ENCODE data around the gene KRTDAP. TPM values are rescaled to one million over a fixed set of nuclear protein-coding genes. Genes with fewer than 3 reads are reported as not detected.

The KRTDAP gene
- total and polyA plus RNA-seq, 9 of the 15 experiments (the other 6 are each of a cell fraction or from before 2014, with no cell fraction given): not detected

GRCh38 chr19:35468637-35469036 lies 21.6 kb downstream of the KRTDAP start:
- 4% methylated on average over 2 of the region's 2 CpGs for WGBS (ENCODE audit: insufficient coverage, low coverage, missing lambda C conversion rate)
- no peak overlapping the region for H3K4me3 ChIP-seq
- H3K79me2 ChIP-seq (ENCODE audit: control insufficient read depth, insufficient read depth, low read length): no peaks in the 10 kb centered on the region
- ChIA-PET CTCF (ENCODE audit: low intra/inter-chr PET ratio) (interaction anchor here (4.2 kb wide), 1 partner anchor 116 kb away, joined by 34 read pairs; no protein-coding TSS in a partner anchor), POLR2A (interaction anchor here (0.8 to 1.0 kb wide), 2 partner anchors 26 to 116 kb away, joined by 3 read pairs; no protein-coding TSS in a partner anchor)
- H3K9me1 ChIP-seq (ENCODE audit: control insufficient read depth, insufficient read depth, low read length): no peaks in the 10 kb centered on the region
- H4K20me1 ChIP-seq (replicated peaks; ENCODE audit: control insufficient read depth, insufficient read depth, low read length): 0 out of 2 replicates have a peak, but pooled peaks cover 10% of the 10 kb centered on the region
- no peak overlapping the region for H3K4me2 ChIP-seq (ENCODE audit: insufficient read depth, low read length)
- ATAC-seq (peak; percentile 88), FAIRE-seq (peak; percentile 74), DNase-seq (ENCODE audit: extremely low read depth in 1 of 4, low spot score in 3 of 4) (peak in 3 of 4 experiments; percentile 45 to 51 (median 47))
- peaks cover 34 to 37% of the 10 kb centered on the region in 2 experiments for H3K27me3 ChIP-seq (ENCODE audit: control insufficient read depth in 2 of 2, insufficient read depth in 2 of 2, low read length in 2 of 2)
- no peak overlapping the region for H2AFZ ChIP-seq (ENCODE audit: low read depth, low read length)
- H3K36me3 ChIP-seq (ENCODE audit: control insufficient read depth, insufficient read depth, low read length): no peaks in the 10 kb centered on the region
- BruUV-seq (replicated peaks): no TSS peak
- H3K9me3 ChIP-seq (replicated peaks; ENCODE audit: control insufficient read depth, insufficient read depth, low read depth, low read length): no peaks in the 10 kb centered on the region
- intact Hi-C loops (cut with micrococcal nuclease): loop anchor here (1.0 kb wide), 1 partner anchor 116 kb away; no protein-coding TSS in a partner anchor
- no peaks in the 10 kb centered on the region for H3K4me1 ChIP-seq (replicated peaks in 1 of 2; ENCODE audit: control insufficient read depth in 2 of 2, insufficient read depth in 2 of 2, low read length in 2 of 2)
- no peak overlapping the region for H3K27ac ChIP-seq (ENCODE audit: extremely low read depth, low read depth, low read length)
- in situ Hi-C loops (cut with MboI): loop anchor here (10.0 kb wide), 1 partner anchor 194 kb away; no protein-coding TSS in a partner anchor
- no peak overlapping the region for H3K9ac ChIP-seq (ENCODE audit: insufficient read depth in 1 of 2, low read depth in 2 of 2, low read length in 2 of 2)
- no peak for TF ChIP-seq TCF7L2 (IDR thresholded peaks at IDR 0.05; ENCODE audit: low read depth, low read length)
- no peak for TF ChIP-seq ZNF197 (CRISPR knock-in tag; IDR thresholded peaks at IDR 0.05; ENCODE audit: low read depth)
- no peak for TF ChIP-seq ZNF639 (CRISPR knock-in tag; conservative IDR thresholded peaks at IDR 0.05 in 1 of 2, IDR thresholded peaks at IDR 0.05 in 1 of 2)
- no peak for TF ChIP-seq SUPT5H (IDR thresholded peaks at IDR 0.05)
- TF ChIP-seq BDP1 (IDR thresholded peaks at IDR 0.05; ENCODE audit: insufficient read depth, insufficient read length): no peak
- no peak for TF ChIP-seq RBM17 (IDR thresholded peaks at IDR 0.05; ENCODE audit: borderline replicate concordance, low read depth, low read length)
- TF ChIP-seq SMC3 (conservative IDR thresholded peaks at IDR 0.05; ENCODE audit: insufficient read depth, low read depth, low read length): peak; percentile 72
- TF ChIP-seq ADNP (tag; IDR thresholded peaks at IDR 0.05): no peak
- peak; percentile 31; the same call in 1 of the 2 replicates for TF ChIP-seq FOSL1 (tag; conservative IDR thresholded peaks at IDR 0.05)
- TF ChIP-seq KAT7 (CRISPR knock-in tag; IDR thresholded peaks at IDR 0.05; ENCODE audit: borderline replicate concordance): no peak
- TF ChIP-seq ZSCAN32 (CRISPR knock-in tag; IDR thresholded peaks at IDR 0.05): no peak
- no peak for TF ChIP-seq RBM39 (optimal IDR thresholded peaks at IDR 0.05; ENCODE audit: low read depth, low read length)
- peak; percentile 57 to 81 (median 65) for TF ChIP-seq CTCF (IDR thresholded peaks at IDR 0.05 in 2 of 3, conservative IDR thresholded peaks at IDR 0.05 in 1 of 3; ENCODE audit: insufficient read depth in 2 of 3, low read depth in 1 of 3, low read length in 3 of 3)
- TF ChIP-seq ZNF76 (CRISPR knock-in tag; IDR thresholded peaks at IDR 0.05; ENCODE audit: borderline replicate concordance): no peak
- TF ChIP-seq ZNF740 (CRISPR knock-in tag; IDR thresholded peaks at IDR 0.05): no peak
- no peak for TF ChIP-seq ZNF740 (tag; IDR thresholded peaks at IDR 0.05)
- no peak for TF ChIP-seq NR2F6 (CRISPR knock-in tag; IDR thresholded peaks at IDR 0.05)

All from K562 (cell line).